Measurements from ENCODE around the gene RNF138. TPM values are rescaled to one million over a fixed set of nuclear protein-coding genes. Genes with fewer than 3 reads are reported as not detected.
A peak's percentile ranks its signal among the peaks of the same experiment; 100 is the strongest.

The RNF138 gene
- total and polyA plus RNA-seq, 2 of the 13 experiments (the other 11 are each of a cell fraction or from before 2014, with no cell fraction given) = 14.6 to 33.6 TPM

- Histone ChIP-seq H3K4me1 (ENCODE audit: insufficient read depth, low read length) (peaks cover 24% of the 10 kb centered on the region), H3K36me3 (replicated peaks in 1 of 2; ENCODE audit: control insufficient read depth in 1 of 2, insufficient read depth in 2 of 2, low read length in 2 of 2) (peaks cover 7 to 35% of the 10 kb centered on the region in 2 experiments; a peak in 4 of 5 replicates), H3K4me3 (replicated peaks in 1 of 3; ENCODE audit: insufficient read depth in 1 of 3, low read depth in 2 of 3, low read length in 3 of 3) (no peak overlapping the region), H3K4me2 (ENCODE audit: low read depth, low read length) (no peak overlapping the region), H2AFZ (ENCODE audit: low read length) (no peak overlapping the region), H3K27ac (ENCODE audit: extremely low read length, insufficient read depth, low read length) (no peak overlapping the region), H4K20me1 (ENCODE audit: insufficient read depth, low read length) (no peaks in the 10 kb centered on the region), H3K9ac (ENCODE audit: insufficient read depth, low read depth, low read length) (no peak overlapping the region), H3K79me2 (ENCODE audit: insufficient read depth, low read length) (peaks cover 45% of the 10 kb centered on the region), H3K27me3 (ENCODE audit: control insufficient read depth in 1 of 2, insufficient read depth in 2 of 2, low read length in 2 of 2) (no peaks in the 10 kb centered on the region; a peak in 1 of 5 replicates), H3K9me3 (ENCODE audit: low read length) (no peaks in the 10 kb centered on the region)
- BruUV-seq (replicated peaks) = no TSS peak
- DNase-seq (ENCODE audit: low spot score) (no peak), ATAC-seq (no peak), FAIRE-seq (no peak)
- 93% methylated on average over 4 of the region's 4 CpGs for WGBS (ENCODE audit: low lambda C conversion rate)
- POLR2A ChIA-PET = no interaction called here
- in situ Hi-C loops (cut with HindIII; ENCODE audit: extremely low pct_ligation_motif_present, low pct_unique_long_range_greater_than_20kb) = no loop called here
- intact Hi-C loops (cut with micrococcal nuclease; ENCODE audit: unreplicated experiment) = no loop called here
- TF ChIP-seq TBX3 (IDR thresholded peaks at IDR 0.05; ENCODE audit: borderline replicate concordance) = no peak
- TF ChIP-seq ZNF589 (CRISPR knock-in tag; conservative IDR thresholded peaks at IDR 0.05) = no peak
- no peak for TF ChIP-seq ZNF761 (CRISPR knock-in tag; conservative IDR thresholded peaks at IDR 0.05)
- no peak for TF ChIP-seq HNRNPK (IDR thresholded peaks at IDR 0.05; ENCODE audit: low read depth, low read length, poor library complexity, severe bottlenecking)
- no peak for TF ChIP-seq ZC3H13 (CRISPR knock-in tag; IDR thresholded peaks at IDR 0.05)
- CTCF ChIA-PET (ENCODE audit: low intra/inter-chr PET ratio, low total read pairs) = no interaction called here
These were observed 21.2 kb downstream of the RNF138 start for GRCh38 chr18:32112826-32113225.

DNA sequence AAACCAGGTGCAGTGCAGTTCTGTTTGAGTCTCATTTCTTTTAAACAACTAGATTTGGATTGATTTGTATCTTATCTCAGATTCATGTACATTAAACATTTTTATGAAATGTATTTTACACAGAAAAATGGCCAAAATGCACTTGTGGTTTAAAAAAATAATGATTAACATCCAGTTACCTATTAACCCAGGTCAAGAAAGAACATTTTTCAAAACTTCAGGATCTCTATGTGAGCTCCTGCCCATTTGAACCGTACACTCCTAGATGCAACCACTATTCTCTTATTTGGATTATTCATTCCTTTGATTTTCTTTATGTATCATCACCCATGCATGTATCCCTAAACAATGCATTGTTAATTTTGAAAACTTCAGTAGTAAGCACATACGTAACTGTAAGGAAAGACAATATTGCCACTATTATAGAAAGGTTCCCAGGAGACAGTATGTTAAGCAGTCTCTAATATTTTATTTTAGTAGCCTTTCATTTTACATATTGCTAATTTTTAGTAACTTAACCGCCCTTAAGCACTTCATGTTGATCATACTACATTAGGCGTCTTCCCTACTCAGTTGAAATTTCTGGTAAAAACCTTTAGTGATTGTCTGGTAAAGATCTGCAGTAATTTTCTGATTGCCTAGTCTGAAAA, 22.7 kb downstream of the RNF138 start:
- TF ChIP-seq CHCHD3 (CRISPR knock-in tag; IDR thresholded peaks at IDR 0.05) (no peak), HNRNPUL1 (IDR thresholded peaks at IDR 0.05; ENCODE audit: low read depth, low read length) (0 out of 2 replicates have a peak, but pooled peaks have one; percentile 59), U2AF2 (IDR thresholded peaks at IDR 0.05; ENCODE audit: low read depth, low read length) (no peak), SAP130 (CRISPR knock-in tag; IDR thresholded peaks at IDR 0.05; ENCODE audit: low read depth) (0 out of 2 replicates have a peak, but pooled peaks have one; percentile 11)
- TF ChIP-seq, protein P1, sequence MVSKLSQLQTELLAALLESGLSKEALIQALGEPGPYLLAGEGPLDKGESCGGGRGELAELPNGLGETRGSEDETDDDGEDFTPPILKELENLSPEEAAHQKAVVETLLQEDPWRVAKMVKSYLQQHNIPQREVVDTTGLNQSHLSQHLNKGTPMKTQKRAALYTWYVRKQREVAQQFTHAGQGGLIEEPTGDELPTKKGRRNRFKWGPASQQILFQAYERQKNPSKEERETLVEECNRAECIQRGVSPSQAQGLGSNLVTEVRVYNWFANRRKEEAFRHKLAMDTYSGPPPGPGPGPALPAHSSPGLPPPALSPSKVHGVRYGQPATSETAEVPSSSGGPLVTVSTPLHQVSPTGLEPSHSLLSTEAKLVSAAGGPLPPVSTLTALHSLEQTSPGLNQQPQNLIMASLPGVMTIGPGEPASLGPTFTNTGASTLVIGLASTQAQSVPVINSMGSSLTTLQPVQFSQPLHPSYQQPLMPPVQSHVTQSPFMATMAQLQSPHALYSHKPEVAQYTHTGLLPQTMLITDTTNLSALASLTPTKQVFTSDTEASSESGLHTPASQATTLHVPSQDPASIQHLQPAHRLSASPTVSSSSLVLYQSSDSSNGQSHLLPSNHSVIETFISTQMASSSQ (IDR thresholded peaks at IDR 0.05; ENCODE audit: low read depth) = peak; percentile 66; the same call in 1 of the 2 replicates
- TF ChIP-seq, protein P1 (CRISPR knock-in tag; IDR thresholded peaks at IDR 0.05; ENCODE audit: borderline replicate concordance) = no peak
- ATAC-seq (peak; percentile 57; the same call in 2 of the 3 replicates), DNase-seq (ENCODE audit: low spot score) (no peak), FAIRE-seq (no peak)
- ChIA-PET POLR2A (interaction anchor here (1.2 kb wide), 1 partner anchor 23 kb away, joined by 3 read pairs; the partner anchor contains the start of gene RNF138), CTCF (ENCODE audit: low intra/inter-chr PET ratio, low total read pairs) (no interaction called here)
- H3K27me3 ChIP-seq (ENCODE audit: control insufficient read depth in 1 of 2, insufficient read depth in 2 of 2, low read length in 2 of 2) = no peaks in the 10 kb centered on the region; a peak in 1 of 5 replicates
- no peak overlapping the region for H2AFZ ChIP-seq (ENCODE audit: low read length)
- H3K4me2 ChIP-seq (ENCODE audit: low read depth, low read length) = peak overlapping the region; percentile 16; the same call in 1 of the 2 replicates
- H3K27ac ChIP-seq (ENCODE audit: extremely low read length, insufficient read depth, low read length) = peak overlapping the region; percentile 24
- no peak overlapping the region for H3K9ac ChIP-seq (ENCODE audit: insufficient read depth, low read depth, low read length)
- H3K79me2 ChIP-seq (ENCODE audit: insufficient read depth, low read length) = peaks cover 34% of the 10 kb centered on the region
- H4K20me1 ChIP-seq (ENCODE audit: insufficient read depth, low read length) = no peaks in the 10 kb centered on the region
- 80% methylated on average over 4 of the region's 4 CpGs for WGBS (ENCODE audit: low lambda C conversion rate)
- H3K9me3 ChIP-seq (ENCODE audit: low read length) = no peaks in the 10 kb centered on the region
- H3K4me1 ChIP-seq (ENCODE audit: insufficient read depth, low read length) = peaks cover 24% of the 10 kb centered on the region
- in situ Hi-C loops (cut with HindIII; ENCODE audit: extremely low pct_ligation_motif_present, low pct_unique_long_range_greater_than_20kb) (no loop called here), intact Hi-C loops (cut with micrococcal nuclease; ENCODE audit: unreplicated experiment) (no loop called here)
- H3K4me3 ChIP-seq (replicated peaks in 1 of 3; ENCODE audit: insufficient read depth in 1 of 3, low read depth in 2 of 3, low read length in 3 of 3) = no peak overlapping the region; a peak in 1 of 6 replicates
- TSS peak; percentile 28 for BruUV-seq (replicated peaks)
- H3K36me3 ChIP-seq (replicated peaks in 1 of 2; ENCODE audit: control insufficient read depth in 1 of 2, insufficient read depth in 2 of 2, low read length in 2 of 2) = peaks cover 7 to 42% of the 10 kb centered on the region in 2 experiments; a peak in 4 of 5 replicates
